Spinal cord (tissue), 10 donors: ENCODE measurements around the gene MGMT. TPM values are rescaled to one million over a fixed set of nuclear protein-coding genes. Genes with fewer than 3 reads are reported as not detected.

Source experiments
- DNase-seq, 6 donors: peaks; one replicate each; pipeline versions ENCODE4 v3.0.0 to v3.0.0-alpha.2; 2013 to 2015; ENCODE audit warnings: low spot score in 6 of 6, low read depth in 4 of 6
- H3K27ac ChIP-seq: one replicate; pipeline ENCODE4 v1.5.1; 2013; ENCODE audit warnings: low read depth, low read length, control low read depth
- H3K27me3 ChIP-seq: one replicate; pipeline ENCODE4 v1.6.1; 2013; ENCODE audit warnings: low read length; ENCODE audit not compliant: control insufficient read depth, insufficient read depth
- H3K36me3 ChIP-seq: one replicate; pipeline ENCODE4 v1.6.1; 2013; ENCODE audit warnings: low read length; ENCODE audit not compliant: control insufficient read depth, insufficient read depth
- H3K4me1 ChIP-seq: one replicate; pipeline ENCODE4 v1.6.1; 2013; ENCODE audit warnings: low read length; ENCODE audit not compliant: control insufficient read depth, insufficient read depth
- H3K4me3 ChIP-seq: one replicate; pipeline ENCODE4 v1.5.1; 2013; ENCODE audit warnings: low read depth, low read length, control low read depth
- H3K9me3 ChIP-seq: one replicate; pipeline ENCODE4 v1.6.1; 2013; ENCODE audit warnings: low read length; ENCODE audit not compliant: control insufficient read depth, insufficient read depth
- WGBS: methylation state at CpG from one replicate; pipeline ENCODE4 v1.1.5; 2013; ENCODE audit warnings: missing lambda C conversion rate; ENCODE audit not compliant: insufficient coverage; 5-methylcytosine and 5-hydroxymethylcytosine counted together
- polyA plus RNA-seq, 2 donors: library from polyadenylated mRNA; unstranded; fragments of 120-200 nt; gene quantifications; one replicate each; pipeline ENCODE4 v1.2.1, GENCODE V29; 2013; ENCODE audit not compliant: insufficient read length in 2 of 2
- total RNA-seq, 2 donors: library from RNA; depleted of rRNA in 1 of 2; stranded (reverse); fragments of 120-200 nt in 1 of 2; fragments of >200 nt in 1 of 2; gene quantifications; one replicate each; pipeline versions ENCODE4 v1.2.3 to v1.2.4, GENCODE V29; 2013 to 2014
- donor health status: healthy.

The MGMT gene
- total and polyA plus RNA-seq, 4 donors, result 10.4 to 31.9 (median 13.7) TPM

GRCh38 chr10:129790715-129791446 lies 323.8 kb downstream of the MGMT start:
- no peak overlapping the region for H3K27ac ChIP-seq
- no peaks in the 10 kb centered on the region for H3K27me3 ChIP-seq
- no peaks in the 10 kb centered on the region for H3K9me3 ChIP-seq
- H3K36me3 ChIP-seq, result no peaks in the 10 kb centered on the region
- H3K4me3 ChIP-seq, result no peak overlapping the region
- DNase-seq, result peak in 2 of 6 donors; percentile 18 to 63
- 90% methylated on average over 8 of the region's 17 CpGs for WGBS
- peaks cover 24% of the 10 kb centered on the region for H3K4me1 ChIP-seq

DNA sequence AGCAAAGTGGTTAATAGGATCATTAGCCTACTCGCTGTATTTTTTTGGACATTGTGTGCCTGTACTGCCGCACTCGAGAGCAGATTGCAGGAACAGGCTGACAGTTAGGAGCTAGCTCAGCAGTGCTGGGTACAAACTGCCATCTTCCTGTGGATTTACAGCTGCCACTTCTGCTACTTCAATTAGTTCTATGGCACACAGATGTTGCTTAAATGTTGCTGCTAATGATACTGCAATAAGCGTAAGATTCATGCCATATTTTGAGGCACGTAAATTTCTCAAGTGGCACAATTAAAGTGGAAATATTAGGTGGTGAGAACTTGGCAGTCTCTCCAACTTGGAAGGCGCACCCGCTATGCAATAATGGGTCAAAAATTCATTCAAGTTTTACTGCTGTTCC lies 325.1 kb downstream of the MGMT start:
- Histone ChIP-seq H3K27me3 (no peaks in the 10 kb centered on the region), H3K36me3 (no peaks in the 10 kb centered on the region), H3K4me3 (no peak overlapping the region), H3K27ac (no peak overlapping the region), H3K4me1 (peaks cover 26% of the 10 kb centered on the region), H3K9me3 (no peaks in the 10 kb centered on the region)
- 79% methylated on average over 5 of the region's 7 CpGs for WGBS
- DNase-seq, result peak in 5 of 6 donors; percentile 13 to 94 (median 21)

DNA sequence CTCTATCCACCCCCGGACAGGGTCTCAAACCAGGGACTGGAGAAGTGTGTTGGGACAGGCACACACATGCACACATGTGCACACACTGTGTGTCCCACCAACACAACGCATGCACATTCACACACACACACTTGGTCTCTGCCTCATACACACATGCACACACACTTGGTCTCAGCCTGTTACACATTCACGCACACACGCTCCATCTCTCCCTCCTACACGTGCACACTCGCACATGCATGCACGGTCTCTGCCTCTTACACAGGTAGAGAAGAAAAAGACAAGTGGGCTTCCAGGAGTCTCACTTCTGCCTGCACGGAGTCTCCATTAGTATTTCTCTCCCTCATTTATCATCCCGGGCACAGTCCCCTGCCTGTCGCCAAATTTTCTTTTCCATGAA lies 325.8 kb downstream of the MGMT start:
- Histone ChIP-seq H3K4me1 (peaks cover 30% of the 10 kb centered on the region), H3K4me3 (no peak overlapping the region), H3K36me3 (no peaks in the 10 kb centered on the region), H3K27me3 (no peaks in the 10 kb centered on the region), H3K9me3 (no peaks in the 10 kb centered on the region), H3K27ac (no peak overlapping the region)
- 88% methylated on average over 9 of the region's 10 CpGs for WGBS
- DNase-seq, result no peak

DNA sequence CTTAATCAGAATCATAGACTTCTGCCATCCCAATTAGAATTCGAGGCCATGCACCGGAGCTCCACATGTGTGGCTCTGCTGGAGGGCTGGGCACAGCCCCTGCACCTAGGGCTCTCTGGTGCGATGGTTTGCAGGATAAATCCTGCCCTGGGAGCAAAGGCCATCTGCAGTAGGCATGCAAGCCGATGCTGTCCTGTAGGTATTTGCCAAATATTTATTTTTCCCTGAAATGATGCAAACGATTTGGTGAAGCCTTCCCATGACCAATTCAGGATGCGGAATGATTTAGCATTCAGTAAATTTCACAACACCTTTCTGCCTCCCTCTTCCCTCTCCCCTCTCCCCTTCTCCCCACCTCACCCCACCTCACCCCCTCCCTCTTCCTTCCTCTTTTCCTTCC lies 326.4 kb downstream of the MGMT start:
- H3K36me3 ChIP-seq, result no peaks in the 10 kb centered on the region
- no peaks in the 10 kb centered on the region for H3K27me3 ChIP-seq
- H3K4me1 ChIP-seq, result peaks cover 30% of the 10 kb centered on the region
- no peak for DNase-seq
- no peak overlapping the region for H3K27ac ChIP-seq
- no peak overlapping the region for H3K4me3 ChIP-seq
- WGBS, result 86% methylated on average over 6 of the region's 6 CpGs
- peaks cover under 1% of the 10 kb centered on the region for H3K9me3 ChIP-seq

- Histone ChIP-seq H3K27me3 (no peaks in the 10 kb centered on the region), H3K27ac (no peak overlapping the region), H3K9me3 (peaks cover 5% of the 10 kb centered on the region), H3K4me3 (no peak overlapping the region), H3K4me1 (peaks cover 30% of the 10 kb centered on the region), H3K36me3 (no peaks in the 10 kb centered on the region)
- DNase-seq, result peak in 1 of 6 donors; percentile 69
- 85% methylated on average over 11 of the region's 22 CpGs for WGBS
These were observed 327.0 kb downstream of the MGMT start for GRCh38 chr10:129793996-129794395.

DNA sequence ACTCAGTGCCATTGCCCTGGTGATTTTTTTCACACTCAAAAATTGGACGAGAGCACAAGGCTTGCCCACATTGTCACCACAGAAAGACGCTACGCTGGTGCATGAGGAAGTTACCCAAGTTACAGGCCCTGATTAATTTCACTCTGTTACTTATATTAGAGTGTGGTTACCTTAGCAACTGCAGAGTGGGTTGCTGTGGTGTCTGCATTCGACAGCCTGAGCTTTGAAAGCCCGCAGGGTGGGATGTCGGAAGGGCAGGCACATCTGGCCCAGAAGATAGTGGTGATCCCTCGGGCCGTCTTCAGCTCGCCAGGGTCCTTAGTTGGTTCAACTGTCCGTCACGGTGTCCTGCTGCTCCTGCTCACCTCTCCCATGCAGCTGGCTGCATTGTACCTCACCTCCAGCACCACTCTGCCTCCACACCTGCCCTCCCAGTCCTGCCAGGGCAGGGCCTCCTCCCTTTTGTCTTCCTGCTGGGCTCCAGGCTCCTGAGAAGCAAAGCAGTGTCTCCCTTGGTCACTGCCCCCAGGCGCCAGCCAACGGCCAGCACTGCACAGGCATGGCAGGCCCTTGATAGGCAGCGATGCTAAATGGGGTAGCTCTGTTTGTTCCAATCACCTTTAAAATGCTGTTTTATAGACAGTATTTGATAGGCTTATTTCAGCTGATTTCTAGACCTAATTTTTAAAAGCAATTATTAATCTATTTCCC lies 329.8 kb downstream of the MGMT start:
- WGBS, result 61% methylated on average over 8 of the region's 14 CpGs
- H3K36me3 ChIP-seq, result no peaks in the 10 kb centered on the region
- peaks cover 5% of the 10 kb centered on the region for H3K9me3 ChIP-seq
- no peak overlapping the region for H3K27ac ChIP-seq
- H3K27me3 ChIP-seq, result no peaks in the 10 kb centered on the region
- peak in 2 of 6 donors; percentile 17 to 80 for DNase-seq
- H3K4me1 ChIP-seq, result peaks cover 36% of the 10 kb centered on the region
- H3K4me3 ChIP-seq, result no peak overlapping the region

DNA sequence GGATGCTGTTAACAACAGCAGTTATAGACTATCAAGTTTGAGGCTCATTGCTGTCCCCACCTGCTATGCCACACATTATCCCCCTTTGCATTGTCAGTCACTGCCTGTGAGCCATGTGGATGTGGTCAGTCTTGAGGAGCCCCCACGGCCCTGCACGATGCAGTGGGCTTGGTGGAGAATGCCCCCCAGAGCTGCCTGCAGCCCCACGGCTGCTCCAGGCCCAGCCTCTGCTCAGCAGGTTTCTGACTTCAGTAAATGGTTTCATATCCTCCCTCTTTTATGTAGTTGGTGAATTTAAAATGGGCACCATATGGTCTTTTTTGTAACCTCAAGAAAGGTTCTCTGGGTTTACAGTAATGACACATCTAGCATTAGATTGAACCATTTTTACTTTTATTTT lies 332.9 kb downstream of the MGMT start:
- Histone ChIP-seq H3K36me3 (no peaks in the 10 kb centered on the region), H3K9me3 (peaks cover 9% of the 10 kb centered on the region), H3K4me1 (peaks cover 15% of the 10 kb centered on the region), H3K4me3 (no peak overlapping the region), H3K27ac (no peak overlapping the region), H3K27me3 (no peaks in the 10 kb centered on the region)
- 38% methylated on average over 3 of the region's 3 CpGs for WGBS
- no peak for DNase-seq

- WGBS, result 66% methylated on average over 12 of the region's 14 CpGs
- peaks cover 14% of the 10 kb centered on the region for H3K4me1 ChIP-seq
- no peak overlapping the region for H3K4me3 ChIP-seq
- peaks cover 9% of the 10 kb centered on the region for H3K9me3 ChIP-seq
- DNase-seq, result no peak
- no peaks in the 10 kb centered on the region for H3K36me3 ChIP-seq
- H3K27ac ChIP-seq, result no peak overlapping the region
- no peaks in the 10 kb centered on the region for H3K27me3 ChIP-seq
These were observed 333.8 kb downstream of the MGMT start for GRCh38 chr10:129800796-129801340.

DNA sequence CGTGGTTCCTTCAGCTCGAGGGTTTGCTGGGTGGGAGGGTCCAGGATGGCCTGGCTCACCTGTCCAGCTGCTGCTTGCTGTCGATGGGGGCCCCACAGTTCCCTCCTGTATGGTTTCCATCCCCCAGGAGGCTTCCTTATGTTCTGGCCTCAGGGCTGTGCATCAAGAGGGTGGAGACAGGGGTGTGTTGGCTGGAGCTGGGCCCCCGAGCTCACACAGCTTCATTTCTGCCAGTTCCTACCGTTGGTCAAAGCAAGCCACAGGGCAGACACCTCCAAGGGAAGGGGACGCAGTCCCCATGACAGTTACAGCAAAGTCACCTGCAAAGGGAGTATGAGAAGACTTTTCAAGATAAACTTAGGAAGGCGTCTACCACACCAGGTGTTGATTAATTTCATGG lies 340.2 kb downstream of the MGMT start:
- no peaks in the 10 kb centered on the region for H3K4me1 ChIP-seq
- no peaks in the 10 kb centered on the region for H3K36me3 ChIP-seq
- WGBS, result 70% methylated on average over 6 of the region's 7 CpGs

More for the DNA sequence above, 340.2 kb downstream of the MGMT start:
- H3K27me3 ChIP-seq, result peaks cover 2% of the 10 kb centered on the region
- no peak for DNase-seq
- no peak overlapping the region for H3K27ac ChIP-seq
- H3K4me3 ChIP-seq, result no peak overlapping the region
- peaks cover 8% of the 10 kb centered on the region for H3K9me3 ChIP-seq
